GM23338 (cell line): ENCODE measurements around the gene RIPPLY1. TPM values are rescaled to one million over a fixed set of nuclear protein-coding genes. Genes with fewer than 3 reads are reported as not detected.

Source experiments
- ATAC-seq: fragments of 200-7000 bp; cut with Tn5 transposase; 3 replicates; pipeline ENCODE4 v1.9.1; 2020
- DNase-seq: peaks from one replicate; pipeline ENCODE4 v3.0.0-alpha.2; 2015; ENCODE audit warnings: low spot score
- H2AFZ ChIP-seq: fragments of 200-600 bp; sonication (generic); 2 replicates; pipeline ENCODE4 v1.8.0; 2016; ENCODE audit warnings: antibody characterized with exemption, mild to moderate bottlenecking, moderate library complexity
- H3F3A ChIP-seq: fragments of 200-600 bp; sonication (generic); replicated peaks from 2 replicates; pipeline ENCODE4 v1.8.0; 2017; ENCODE audit warnings: antibody characterized with exemption, mixed run types, low read depth
- H3K27ac ChIP-seq: fragments of 200-600 bp; sonication (generic); 2 replicates; pipeline ENCODE4 v1.6.1; 2016; ENCODE audit warnings: low read depth
- H3K27me3 ChIP-seq: fragments of 200-600 bp; sonication (generic); 2 replicates; pipeline ENCODE4 v1.8.0; 2016; ENCODE audit warnings: mild to moderate bottlenecking, mixed run types, moderate library complexity; ENCODE audit not compliant: insufficient read depth
- H3K36me3 ChIP-seq: fragments of 200-600 bp; sonication (generic); 2 replicates; pipeline ENCODE4 v1.8.0; 2016; ENCODE audit warnings: mild to moderate bottlenecking; ENCODE audit not compliant: insufficient read depth
- H3K4me1 ChIP-seq: fragments of 200-600 bp; sonication (generic); 2 replicates; pipeline ENCODE4 v1.8.0; 2016; ENCODE audit warnings: mild to moderate bottlenecking, moderate library complexity; ENCODE audit not compliant: insufficient read depth
- H3K4me2 ChIP-seq: fragments of 200-600 bp; sonication (generic); 2 replicates; pipeline ENCODE4 v1.7.1; 2017; ENCODE audit warnings: mixed run types
- H3K4me3 ChIP-seq: fragments of 200-600 bp; sonication (generic); 2 replicates; pipeline ENCODE4 v1.6.1; 2016; ENCODE audit warnings: mixed run types
- H3K79me2 ChIP-seq: fragments of 200-600 bp; sonication (generic); replicated peaks from 2 replicates; pipeline ENCODE4 v1.8.0; 2017; ENCODE audit warnings: mild to moderate bottlenecking; ENCODE audit not compliant: insufficient read depth
- H3K9me2 ChIP-seq: fragments of 200-600 bp; sonication (generic); 2 replicates; pipeline ENCODE4 v1.8.0; 2017; ENCODE audit not compliant: insufficient read depth
- H4K20me1 ChIP-seq: fragments of 200-600 bp; sonication (generic); replicated peaks from 2 replicates; pipeline ENCODE4 v1.8.0; 2017; ENCODE audit warnings: mild to moderate bottlenecking; ENCODE audit not compliant: insufficient read depth
- H3K27ac Mint-ChIP-seq: 2 replicates; pipeline ENCODE4 v1.8.0; 2020; ENCODE audit warnings: inconsistent platforms, mild to moderate bottlenecking, moderate library complexity, mixed read lengths
- H3K27me3 Mint-ChIP-seq: 3 replicates; pipeline ENCODE4 v1.8.0; 2022; ENCODE audit warnings: low read depth, mild to moderate bottlenecking, moderate library complexity, mixed read lengths, inconsistent platforms; ENCODE audit not compliant: insufficient read depth, poor library complexity
- H3K36me3 Mint-ChIP-seq: 3 replicates; pipeline ENCODE4 v1.8.0; 2021; ENCODE audit warnings: low read depth, mild to moderate bottlenecking, inconsistent platforms, moderate library complexity, mixed read lengths
- H3K4me1 Mint-ChIP-seq: 3 replicates; pipeline ENCODE4 v1.8.0; 2020; ENCODE audit warnings: mild to moderate bottlenecking, inconsistent platforms, mixed read lengths
- H3K4me3 Mint-ChIP-seq: 3 replicates; pipeline ENCODE4 v1.8.0; 2021; ENCODE audit warnings: moderate library complexity, mild to moderate bottlenecking, inconsistent platforms, mixed read lengths
- H3K9me3 Mint-ChIP-seq: 3 replicates; pipeline ENCODE4 v1.8.0; 2020; ENCODE audit warnings: moderate library complexity, mild to moderate bottlenecking, inconsistent platforms, mixed read lengths
- CREB1 ChIP-seq: fragments of 250-450 bp; sonication (Bioruptor Pico); IDR thresholded peaks from 2 replicates; pipeline ENCODE4 v1.5.0; 2020; ENCODE audit warnings: low read depth, mild to moderate bottlenecking, moderate library complexity
- EZH2phosphoT487 ChIP-seq: fragments of 200-600 bp; sonication (generic); IDR thresholded peaks from one replicate; pipeline ENCODE4 v1.8.1; 2018; ENCODE audit warnings: antibody characterized with exemption; ENCODE audit not compliant: unreplicated experiment
- JUNB ChIP-seq: IDR thresholded peaks from one replicate; pipeline ENCODE4 v1.6.1; 2016; ENCODE audit warnings: antibody characterized with exemption; ENCODE audit not compliant: unreplicated experiment
- POLR2AphosphoS5 ChIP-seq: IDR thresholded peaks from 2 replicates; pipeline ENCODE4 v1.6.1; 2016; ENCODE audit warnings: antibody characterized with exemption, low read depth
- ZNF114 ChIP-seq: fragments of 250-450 bp; sonication (Bioruptor Pico); IDR thresholded peaks from 2 replicates; pipeline ENCODE4 v1.5.0; 2020; ENCODE audit warnings: mild to moderate bottlenecking, moderate library complexity
- polyA plus RNA-seq: library from polyadenylated mRNA; unstranded; fragments of >200 nt; fragmentation: Nextera tagmentation; extraction: Ambion mirVana; gene quantifications from 2 replicates; pipeline ENCODE4 v1.2.1, GENCODE V29; 2016
- total RNA-seq: library from RNA; depleted of rRNA; stranded (reverse); fragments of >200 nt; shearing (Covaris generic); gene quantifications from 2 replicates; pipeline ENCODE4 v1.2.3, GENCODE V29; 2014
- TF ChIP-seq, protein P1 (sequence below): fragments of 250-450 bp; sonication (Bioruptor Pico); IDR thresholded peaks from 2 replicates; pipeline ENCODE4 v1.5.0; 2020; ENCODE audit warnings: mild to moderate bottlenecking, moderate library complexity

The RIPPLY1 gene
- total and polyA plus RNA-seq, 2 experiments from 2014 or later = not detected

DNA sequence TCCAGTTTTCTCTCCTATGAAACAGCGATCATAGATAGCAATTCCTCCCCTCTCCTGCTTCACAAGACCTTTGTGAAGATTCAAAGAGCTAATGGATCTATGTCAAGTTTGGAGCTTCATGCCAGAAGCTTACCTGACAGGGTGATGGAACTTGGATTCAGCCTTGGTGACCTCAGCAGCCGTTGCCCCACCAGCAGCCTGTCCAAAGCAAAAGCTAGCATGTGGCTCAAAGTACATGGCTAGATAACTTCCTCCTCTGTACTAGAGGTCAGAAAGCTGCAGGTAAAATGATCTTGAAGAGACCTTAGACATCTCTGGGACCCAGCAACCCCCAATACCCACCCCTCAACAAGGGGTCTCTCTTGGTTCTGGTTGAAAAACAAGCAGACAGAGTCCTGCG, 1.8 kb downstream of the RIPPLY1 start (continued):
- TF ChIP-seq, protein P1, sequence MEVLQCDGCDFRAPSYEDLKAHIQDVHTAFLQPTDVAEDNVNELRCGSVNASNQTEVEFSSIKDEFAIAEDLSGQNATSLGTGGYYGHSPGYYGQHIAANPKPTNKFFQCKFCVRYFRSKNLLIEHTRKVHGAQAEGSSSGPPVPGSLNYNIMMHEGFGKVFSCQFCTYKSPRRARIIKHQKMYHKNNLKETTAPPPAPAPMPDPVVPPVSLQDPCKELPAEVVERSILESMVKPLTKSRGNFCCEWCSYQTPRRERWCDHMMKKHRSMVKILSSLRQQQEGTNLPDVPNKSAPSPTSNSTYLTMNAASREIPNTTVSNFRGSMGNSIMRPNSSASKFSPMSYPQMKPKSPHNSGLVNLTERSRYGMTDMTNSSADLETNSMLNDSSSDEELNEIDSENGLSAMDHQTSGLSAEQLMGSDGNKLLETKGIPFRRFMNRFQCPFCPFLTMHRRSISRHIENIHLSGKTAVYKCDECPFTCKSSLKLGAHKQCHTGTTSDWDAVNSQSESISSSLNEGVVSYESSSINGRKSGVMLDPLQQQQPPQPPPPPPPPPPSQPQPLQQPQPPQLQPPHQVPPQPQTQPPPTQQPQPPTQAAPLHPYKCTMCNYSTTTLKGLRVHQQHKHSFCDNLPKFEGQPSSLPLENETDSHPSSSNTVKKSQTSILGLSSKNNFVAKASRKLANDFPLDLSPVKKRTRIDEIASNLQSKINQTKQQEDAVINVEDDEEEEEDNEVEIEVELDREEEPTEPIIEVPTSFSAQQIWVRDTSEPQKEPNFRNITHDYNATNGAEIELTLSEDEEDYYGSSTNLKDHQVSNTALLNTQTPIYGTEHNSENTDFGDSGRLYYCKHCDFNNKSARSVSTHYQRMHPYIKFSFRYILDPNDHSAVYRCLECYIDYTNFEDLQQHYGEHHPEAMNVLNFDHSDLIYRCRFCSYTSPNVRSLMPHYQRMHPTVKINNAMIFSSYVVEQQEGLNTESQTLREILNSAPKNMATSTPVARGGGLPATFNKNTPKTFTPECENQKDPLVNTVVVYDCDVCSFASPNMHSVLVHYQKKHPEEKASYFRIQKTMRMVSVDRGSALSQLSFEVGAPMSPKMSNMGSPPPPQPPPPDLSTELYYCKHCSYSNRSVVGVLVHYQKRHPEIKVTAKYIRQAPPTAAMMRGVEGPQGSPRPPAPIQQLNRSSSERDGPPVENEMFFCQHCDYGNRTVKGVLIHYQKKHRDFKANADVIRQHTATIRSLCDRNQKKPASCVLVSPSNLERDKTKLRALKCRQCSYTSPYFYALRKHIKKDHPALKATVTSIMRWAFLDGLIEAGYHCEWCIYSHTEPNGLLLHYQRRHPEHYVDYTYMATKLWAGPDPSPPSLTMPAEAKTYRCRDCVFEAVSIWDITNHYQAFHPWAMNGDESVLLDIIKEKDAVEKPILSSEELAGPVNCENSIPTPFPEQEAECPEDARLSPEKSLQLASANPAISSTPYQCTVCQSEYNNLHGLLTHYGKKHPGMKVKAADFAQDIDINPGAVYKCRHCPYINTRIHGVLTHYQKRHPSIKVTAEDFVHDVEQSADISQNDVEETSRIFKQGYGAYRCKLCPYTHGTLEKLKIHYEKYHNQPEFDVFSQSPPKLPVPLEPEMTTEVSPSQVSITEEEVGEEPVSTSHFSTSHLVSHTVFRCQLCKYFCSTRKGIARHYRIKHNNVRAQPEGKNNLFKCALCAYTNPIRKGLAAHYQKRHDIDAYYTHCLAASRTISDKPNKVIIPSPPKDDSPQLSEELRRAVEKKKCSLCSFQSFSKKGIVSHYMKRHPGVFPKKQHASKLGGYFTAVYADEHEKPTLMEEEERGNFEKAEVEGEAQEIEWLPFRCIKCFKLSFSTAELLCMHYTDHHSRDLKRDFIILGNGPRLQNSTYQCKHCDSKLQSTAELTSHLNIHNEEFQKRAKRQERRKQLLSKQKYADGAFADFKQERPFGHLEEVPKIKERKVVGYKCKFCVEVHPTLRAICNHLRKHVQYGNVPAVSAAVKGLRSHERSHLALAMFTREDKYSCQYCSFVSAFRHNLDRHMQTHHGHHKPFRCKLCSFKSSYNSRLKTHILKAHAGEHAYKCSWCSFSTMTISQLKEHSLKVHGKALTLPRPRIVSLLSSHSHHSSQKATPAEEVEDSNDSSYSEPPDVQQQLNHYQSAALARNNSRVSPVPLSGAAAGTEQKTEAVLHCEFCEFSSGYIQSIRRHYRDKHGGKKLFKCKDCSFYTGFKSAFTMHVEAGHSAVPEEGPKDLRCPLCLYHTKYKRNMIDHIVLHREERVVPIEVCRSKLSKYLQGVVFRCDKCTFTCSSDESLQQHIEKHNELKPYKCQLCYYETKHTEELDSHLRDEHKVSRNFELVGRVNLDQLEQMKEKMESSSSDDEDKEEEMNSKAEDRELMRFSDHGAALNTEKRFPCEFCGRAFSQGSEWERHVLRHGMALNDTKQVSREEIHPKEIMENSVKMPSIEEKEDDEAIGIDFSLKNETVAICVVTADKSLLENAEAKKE (CRISPR knock-in tag) = no peak

DNA sequence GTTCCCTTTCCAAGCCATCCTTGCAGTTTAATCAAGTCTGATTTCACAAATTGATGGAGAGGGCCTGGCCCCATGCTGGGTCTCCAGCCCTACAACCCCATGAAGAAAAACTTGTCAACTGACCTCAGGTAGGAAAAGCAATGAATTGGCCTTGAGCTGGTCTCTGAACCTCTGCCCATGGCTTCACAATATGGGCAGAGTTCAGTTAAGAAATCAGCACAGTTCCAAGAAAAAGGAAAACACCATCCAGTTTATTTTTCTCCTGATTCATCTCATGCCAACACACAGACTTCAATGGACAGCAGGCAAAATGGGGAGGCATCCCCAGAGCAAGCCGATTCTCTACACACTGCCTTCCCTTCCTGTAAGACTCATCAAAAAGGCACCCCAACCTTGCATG, 3.3 kb downstream of the RIPPLY1 start:
- H3K4me1 ChIP-seq = no peaks in the 10 kb centered on the region
- no peaks in the 10 kb centered on the region for H3K27me3 ChIP-seq
- no peak for ATAC-seq
- H3K9me3 Mint-ChIP-seq = no peaks in the 10 kb centered on the region
- no peaks in the 10 kb centered on the region for H3F3A ChIP-seq
- H3K27me3 Mint-ChIP-seq = no peaks in the 10 kb centered on the region
- no peak overlapping the region for H2AFZ ChIP-seq
- H3K9me2 ChIP-seq = no peaks in the 10 kb centered on the region
- no peak overlapping the region for H3K4me2 ChIP-seq
- no peak for DNase-seq
- no peaks in the 10 kb centered on the region for H3K36me3 Mint-ChIP-seq
- H3K36me3 ChIP-seq = no peaks in the 10 kb centered on the region
- no peaks in the 10 kb centered on the region for H3K79me2 ChIP-seq
- no peak overlapping the region for H3K4me3 ChIP-seq
- no peaks in the 10 kb centered on the region for H4K20me1 ChIP-seq
- H3K27ac ChIP-seq = no peak overlapping the region
- H3K4me3 Mint-ChIP-seq = no peak overlapping the region
- no peak for TF ChIP-seq EZH2phosphoT487
- no peak for TF ChIP-seq ZNF114 (CRISPR knock-in tag)
- no peak for TF ChIP-seq JUNB
- TF ChIP-seq, protein P1 (CRISPR knock-in tag) = no peak
- no peak for TF ChIP-seq CREB1
- no peak for TF ChIP-seq POLR2AphosphoS5
- H3K27ac Mint-ChIP-seq = no peak overlapping the region
- H3K4me1 Mint-ChIP-seq = peaks cover 7% of the 10 kb centered on the region; the same call in 2 of the 3 replicates
